Uterus (tissue), 4 donors: ENCODE results near the gene CHMP1B. TPM values are rescaled to one million over a fixed set of nuclear protein-coding genes. Genes with fewer than 3 reads are reported as not detected.

Source experiments
- DNase-seq, 2 donors: peaks; one replicate each; pipeline ENCODE4 v3.0.0-alpha.2; 2019 to 2020
- H3K27ac ChIP-seq, 2 donors: fragments of 200-600 bp; sonication (generic); 1 replicate in 1 of 2; 2 replicates in 1 of 2; pipeline ENCODE4 v1.5.1; 2016 to 2018
- H3K27me3 ChIP-seq, 2 donors: fragments of 200-600 bp; sonication (generic); one replicate each; pipeline ENCODE4 v1.5.1; 2018 to 2019; ENCODE audit warnings: control low read depth in 1 of 2
- H3K36me3 ChIP-seq, 2 donors: fragments of 200-600 bp; sonication (generic); one replicate each; pipeline ENCODE4 v1.5.1; 2019; ENCODE audit warnings: control low read depth in 1 of 2
- H3K4me1 ChIP-seq, 2 donors: fragments of 200-600 bp; sonication (generic); one replicate each; pipeline ENCODE4 v1.5.1; 2018 to 2019; ENCODE audit warnings: control low read depth in 1 of 2
- H3K4me3 ChIP-seq, 2 donors: fragments of 200-600 bp; sonication (generic); 1 replicate in 1 of 2; 2 replicates in 1 of 2; pipeline ENCODE4 v1.5.1; 2018 to 2019; ENCODE audit warnings: mild to moderate bottlenecking in 1 of 2
- H3K9me3 ChIP-seq, 2 donors: fragments of 200-600 bp; sonication (generic); one replicate each; pipeline ENCODE4 v1.5.1; 2019; ENCODE audit warnings: control low read depth in 1 of 2
- CTCF ChIP-seq, 4 experiments: fragments of 200-600 bp in 2 of 4; fragments of 450-650 bp in 2 of 4; sonication (generic) in 2 of 4; IDR thresholded peaks; one replicate each; pipeline ENCODE4 v1.5.1; 2016 to 2019; ENCODE audit warnings: antibody characterized with exemption in 4 of 4, mild to moderate bottlenecking in 2 of 4, moderate library complexity in 1 of 4
- POLR2A ChIP-seq, 2 donors: fragments of 450-650 bp; IDR thresholded peaks; one replicate each; pipeline ENCODE4 v1.6.1; 2016; ENCODE audit warnings: antibody characterized with exemption in 2 of 2, mild to moderate bottlenecking in 1 of 2, moderate library complexity in 1 of 2
- intact Hi-C: fragments of 100-400 bp; cut with DNase I; formaldehyde crosslinking; loops from one replicate; pipeline ENCODE4 v1.15.1; 2023; ENCODE audit warnings: low total_unique reads
- total RNA-seq, 4 donors: library from RNA; depleted of rRNA in 3 of 4; stranded (reverse); fragments of >200 nt in 3 of 4; gene quantifications; one replicate each; pipeline versions ENCODE4 v1.1.0 to v1.2.4, GENCODE V29; 2014 to 2023
- donor health status: DM: yes; HTN: yes; CAD: no.

The CHMP1B gene
- total RNA-seq, 4 donors from 2014 or later, result 8.2 to 65.0 (median 17.5) TPM

DNA sequence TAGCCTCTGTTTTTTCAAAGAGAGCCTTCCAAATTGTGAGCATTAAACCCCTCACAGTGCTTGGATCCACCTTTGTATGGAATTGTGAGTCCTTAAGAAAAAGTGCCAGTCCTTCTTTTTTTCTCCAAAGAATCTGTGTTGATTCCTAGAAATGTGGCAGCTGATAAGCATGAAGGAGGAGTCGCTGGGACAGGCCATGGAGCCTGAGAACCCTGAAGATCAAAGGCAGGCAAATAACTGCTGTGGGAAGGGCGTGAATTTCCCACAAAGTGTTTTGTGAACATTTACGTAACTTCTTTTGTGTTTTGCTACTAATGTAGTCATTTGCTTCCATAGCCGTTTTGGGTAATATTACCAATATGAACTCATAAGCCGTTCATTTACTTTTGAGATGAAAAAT lies 27.7 kb upstream of the CHMP1B start:
- Histone ChIP-seq H3K4me1 (no peaks in the 10 kb centered on the region), H3K27ac (no peak overlapping the region), H3K36me3 (no peaks in the 10 kb centered on the region), H3K9me3 (no peaks in the 10 kb centered on the region), H3K4me3 (no peak overlapping the region), H3K27me3 (no peaks in the 10 kb centered on the region)
- TF ChIP-seq POLR2A (IDR thresholded peaks at IDR 0.05) (no peak), CTCF (IDR thresholded peaks at IDR 0.05) (no peak)
- no peak for DNase-seq
- intact Hi-C loops, result no loop called here

- intact Hi-C loops, result no loop called here
- Histone ChIP-seq H3K27me3 (no peaks in the 10 kb centered on the region), H3K9me3 (no peaks in the 10 kb centered on the region), H3K4me3 (no peak overlapping the region), H3K4me1 (no peaks in the 10 kb centered on the region), H3K36me3 (no peaks in the 10 kb centered on the region), H3K27ac (no peak overlapping the region)
- TF ChIP-seq POLR2A (IDR thresholded peaks at IDR 0.05) (no peak), CTCF (IDR thresholded peaks at IDR 0.05) (no peak)
- DNase-seq, result no peak
Observed at GRCh38 chr18:11826836-11827235, 24.4 kb upstream of the CHMP1B start.

GRCh38 chr18:11828786-11829432 lies 22.3 kb upstream of the CHMP1B start:
- no peaks in the 10 kb centered on the region for H3K36me3 ChIP-seq
- no peaks in the 10 kb centered on the region for H3K27me3 ChIP-seq
- H3K4me1 ChIP-seq, result no peaks in the 10 kb centered on the region
- H3K27ac ChIP-seq, result no peak overlapping the region
- no peak for DNase-seq
- H3K9me3 ChIP-seq, result no peaks in the 10 kb centered on the region
- no peak for TF ChIP-seq CTCF (IDR thresholded peaks at IDR 0.05)
- no peak for TF ChIP-seq POLR2A (IDR thresholded peaks at IDR 0.05)
- intact Hi-C loops, result no loop called here
- H3K4me3 ChIP-seq, result no peak overlapping the region

- Histone ChIP-seq H3K4me3 (no peak overlapping the region), H3K36me3 (no peaks in the 10 kb centered on the region), H3K27ac (no peak overlapping the region), H3K4me1 (no peaks in the 10 kb centered on the region), H3K9me3 (no peaks in the 10 kb centered on the region), H3K27me3 (no peaks in the 10 kb centered on the region)
- TF ChIP-seq POLR2A (IDR thresholded peaks at IDR 0.05) (no peak), CTCF (IDR thresholded peaks at IDR 0.05) (no peak)
- intact Hi-C loops, result no loop called here
- no peak for DNase-seq
Observed at GRCh38 chr18:11830585-11830984, 20.6 kb upstream of the CHMP1B start.

DNA sequence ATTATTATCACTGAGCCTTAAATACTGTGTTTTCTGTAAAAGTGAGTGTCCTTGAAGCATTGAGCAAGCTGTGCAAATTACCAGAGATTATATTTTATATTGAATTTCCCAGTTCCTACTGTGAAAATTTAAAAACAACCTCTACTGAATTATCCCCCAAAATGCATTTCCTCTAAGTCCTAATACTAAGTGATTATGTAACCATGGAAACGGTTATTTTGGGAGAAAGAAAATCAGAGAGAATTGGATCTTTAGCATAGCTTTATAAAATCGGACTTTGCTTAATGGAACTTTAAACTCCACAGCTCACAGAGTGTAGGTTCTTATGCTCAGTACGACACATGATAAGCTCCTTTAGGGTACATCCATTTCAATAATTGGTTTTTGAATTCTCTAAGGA lies 19.3 kb upstream of the CHMP1B start:
- TF ChIP-seq POLR2A (IDR thresholded peaks at IDR 0.05), result no peak
- TF ChIP-seq CTCF (IDR thresholded peaks at IDR 0.05), result no peak
- no peak overlapping the region for H3K27ac ChIP-seq
- H3K4me3 ChIP-seq, result no peak overlapping the region
- H3K9me3 ChIP-seq, result no peaks in the 10 kb centered on the region
- H3K36me3 ChIP-seq, result no peaks in the 10 kb centered on the region
- H3K27me3 ChIP-seq, result no peaks in the 10 kb centered on the region
- no peaks in the 10 kb centered on the region for H3K4me1 ChIP-seq
- intact Hi-C loops, result no loop called here
- no peak for DNase-seq
